Activated CD4-positive, alpha-beta T cell treated with anti-CD3 and anti-CD28 coated beads for 1 hour (primary cell): ENCODE measurements around the gene TFDP2.
"Not testable (repeated sequence)": the region's sequence is repeated elsewhere in the genome, so short reads cannot be mapped to it uniquely, and the experiment has no call there.

Source experiments
- DNase-seq: peaks from one replicate; pipeline ENCODE4 v3.0.0-alpha.2; 2020

The TFDP2 gene

GRCh38 chr3:142127941-142128658, 21.2 kb downstream of the TFDP2 start:
- no peak for DNase-seq

GRCh38 chr3:142124243-142124642, 25.1 kb downstream of the TFDP2 start:
- DNase-seq, result no peak

- DNase-seq, result no peak
These were observed 28.6 kb downstream of the TFDP2 start for GRCh38 chr3:142120707-142121106.

- DNase-seq, result no peak
These were observed 30.4 kb downstream of the TFDP2 start for GRCh38 chr3:142118911-142119310.

GRCh38 chr3:142117056-142117851, 32.1 kb downstream of the TFDP2 start:
- no peak for DNase-seq

- DNase-seq, result no peak
These were observed 33.3 kb downstream of the TFDP2 start for GRCh38 chr3:142115867-142116668.

- DNase-seq, result no peak
These were observed 36.7 kb downstream of the TFDP2 start for GRCh38 chr3:142112601-142113000.

- DNase-seq, result no peak
These were observed 42.8 kb downstream of the TFDP2 start for GRCh38 chr3:142106548-142106947.

- no peak for DNase-seq
These were observed 43.4 kb downstream of the TFDP2 start for GRCh38 chr3:142105991-142106390.

GRCh38 chr3:142104763-142105162, 44.6 kb downstream of the TFDP2 start:
- no peak for DNase-seq

GRCh38 chr3:142098964-142099363, 50.4 kb downstream of the TFDP2 start:
- DNase-seq, result no peak

- DNase-seq, result no peak
These were observed 52.1 kb downstream of the TFDP2 start for GRCh38 chr3:142097099-142097843.

- no peak for DNase-seq
These were observed 53.5 kb downstream of the TFDP2 start for GRCh38 chr3:142095841-142096240.

- DNase-seq, result not testable (repeated sequence)
These were observed 60.4 kb downstream of the TFDP2 start for GRCh38 chr3:142088925-142089324.

GRCh38 chr3:142088522-142088921, 60.8 kb downstream of the TFDP2 start:
- DNase-seq, result no peak

GRCh38 chr3:142087676-142088075, 61.7 kb downstream of the TFDP2 start:
- no peak for DNase-seq

- DNase-seq, result no peak
These were observed 62.7 kb downstream of the TFDP2 start for GRCh38 chr3:142086581-142087090.

GRCh38 chr3:142081178-142081577, 68.2 kb downstream of the TFDP2 start:
- DNase-seq, result no peak

GRCh38 chr3:142077859-142078500, 71.4 kb downstream of the TFDP2 start:
- DNase-seq, result no peak

GRCh38 chr3:142077155-142077858, 72.0 kb downstream of the TFDP2 start:
- no peak for DNase-seq

GRCh38 chr3:142075656-142076055, 73.7 kb downstream of the TFDP2 start:
- DNase-seq, result not testable (repeated sequence)
